Smooth muscle cell (in vitro differentiated cells): Measurements from ENCODE around the gene KCTD11. TPM values are rescaled to one million over a fixed set of nuclear protein-coding genes. Genes with fewer than 3 reads are reported as not detected.

Experiments
- DNase-seq: peaks from one replicate; lab custom pipeline; 2025; ENCODE audit not compliant: unreplicated experiment; lab: John Stamatoyannopoulos, UW
- H2AFZ ChIP-seq: fragments of 200-600 bp; sonication (generic); 2 replicates; pipeline ENCODE4 v1.6.0; 2016; ENCODE audit warnings: antibody characterized with exemption, low read depth, mild to moderate bottlenecking
- H3F3A ChIP-seq: fragments of 200-600 bp; sonication (generic); 2 replicates; pipeline ENCODE4 v1.6.0; 2017; ENCODE audit warnings: antibody characterized with exemption, low read depth
- H3K27ac ChIP-seq: fragments of 200-600 bp; sonication (generic); 2 replicates; pipeline ENCODE4 v1.5.1; 2016; ENCODE audit warnings: low read depth, mild to moderate bottlenecking
- H3K27me3 ChIP-seq: fragments of 200-600 bp; sonication (generic); 2 replicates; pipeline ENCODE4 v1.6.1; 2016; ENCODE audit warnings: low read depth, mild to moderate bottlenecking
- H3K36me3 ChIP-seq: fragments of 200-600 bp; sonication (generic); 2 replicates; pipeline ENCODE4 v1.5.1; 2016; ENCODE audit warnings: low read depth
- H3K4me1 ChIP-seq: fragments of 200-600 bp; sonication (generic); 2 replicates; pipeline ENCODE4 v1.5.1; 2016; ENCODE audit warnings: low read depth
- H3K4me2 ChIP-seq: fragments of 200-600 bp; sonication (generic); 2 replicates; pipeline ENCODE4 v1.6.0; 2016; ENCODE audit warnings: mild to moderate bottlenecking
- H3K4me3 ChIP-seq: fragments of 200-600 bp; sonication (generic); 2 replicates; pipeline ENCODE4 v1.5.1; 2016; ENCODE audit warnings: mild to moderate bottlenecking
- H3K79me2 ChIP-seq: fragments of 200-600 bp; sonication (generic); 2 replicates; pipeline ENCODE4 v1.6.0; 2016; ENCODE audit warnings: low read depth, mild to moderate bottlenecking
- H3K9ac ChIP-seq: fragments of 200-600 bp; sonication (generic); 2 replicates; pipeline ENCODE4 v1.6.0; 2016; ENCODE audit warnings: low read depth
- H3K9me3 ChIP-seq: fragments of 200-600 bp; sonication (generic); replicated peaks from 2 replicates; pipeline ENCODE4 v1.5.1; 2016; ENCODE audit warnings: low read depth
- H4K20me1 ChIP-seq: fragments of 200-600 bp; sonication (generic); 2 replicates; pipeline ENCODE4 v1.6.0; 2016; ENCODE audit warnings: low read depth
- WGBS: methylation state at CpG from one replicate; pipeline ENCODE4 v1.1.7; 2016; ENCODE audit warnings: low lambda C conversion rate; 5-methylcytosine and 5-hydroxymethylcytosine counted together
- polyA plus RNA-seq: library from polyadenylated mRNA; unstranded; fragments of >200 nt; fragmentation: Nextera tagmentation; extraction: Ambion mirVana; gene quantifications from 2 replicates; pipeline ENCODE4 v1.2.1, GENCODE V29; 2016
- total RNA-seq: library from RNA; depleted of rRNA; stranded (reverse); fragments of >200 nt; gene quantifications from 2 replicates; pipeline ENCODE4 v1.2.3, GENCODE V29; 2014
- TF ChIP-seq, protein P1 (sequence below): fragments of 200-600 bp; sonication (generic); IDR thresholded peaks from 2 replicates; pipeline ENCODE4 v1.5.1; 2017; ENCODE audit warnings: borderline replicate concordance, mild to moderate bottlenecking, antibody characterized with exemption; ENCODE audit not compliant: insufficient read depth, poor library complexity, severe bottlenecking

Gene KCTD11
- total and polyA plus RNA-seq, 2 experiments from 2014 or later, result 33.8 to 34.7 TPM

DNA sequence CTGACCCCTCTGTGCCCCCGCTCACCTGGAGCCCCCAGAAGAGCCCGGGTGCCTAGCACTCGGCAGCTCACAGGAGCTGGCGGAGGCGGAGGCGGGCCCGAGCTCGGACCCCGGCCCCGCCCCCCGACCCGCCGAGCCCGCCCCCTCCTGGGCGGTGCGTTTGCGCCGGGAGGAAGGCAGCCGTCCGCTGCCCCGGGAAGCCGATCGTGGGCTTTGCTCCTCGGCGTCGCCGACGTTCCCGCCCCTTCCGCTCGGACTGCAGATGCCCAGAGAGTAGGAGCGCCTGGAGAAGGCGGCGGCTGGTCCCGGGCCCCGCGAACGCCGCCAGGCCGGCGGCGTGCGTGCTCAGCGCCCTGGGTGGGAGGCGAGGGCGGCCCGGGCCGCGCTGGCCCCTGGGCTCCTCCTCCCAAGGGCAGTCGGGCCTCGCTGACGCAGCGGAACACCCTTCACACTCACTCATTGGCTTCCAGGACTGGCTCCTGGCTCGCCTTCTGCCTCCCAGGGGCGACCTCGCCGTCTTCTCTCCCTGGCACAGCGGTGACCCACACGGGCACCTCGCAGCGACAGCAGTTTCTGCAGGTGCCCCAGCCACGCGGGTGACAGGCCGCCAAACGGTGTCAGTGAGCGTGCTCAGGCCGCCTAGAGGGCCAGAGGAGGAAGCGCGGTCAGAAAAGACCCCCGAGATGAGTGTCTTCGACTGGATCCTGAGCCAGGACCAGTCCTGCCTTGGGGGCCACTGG lies 42.7 kb downstream of the KCTD11 start, which contains the start of gene PLSCR3:
TSS of gene PLSCR3 (minus strand) at position 74 of the 740 bp plus-strand sequence. CDS start 415 bp downstream, outside the sequence.
- TF ChIP-seq, protein P1, sequence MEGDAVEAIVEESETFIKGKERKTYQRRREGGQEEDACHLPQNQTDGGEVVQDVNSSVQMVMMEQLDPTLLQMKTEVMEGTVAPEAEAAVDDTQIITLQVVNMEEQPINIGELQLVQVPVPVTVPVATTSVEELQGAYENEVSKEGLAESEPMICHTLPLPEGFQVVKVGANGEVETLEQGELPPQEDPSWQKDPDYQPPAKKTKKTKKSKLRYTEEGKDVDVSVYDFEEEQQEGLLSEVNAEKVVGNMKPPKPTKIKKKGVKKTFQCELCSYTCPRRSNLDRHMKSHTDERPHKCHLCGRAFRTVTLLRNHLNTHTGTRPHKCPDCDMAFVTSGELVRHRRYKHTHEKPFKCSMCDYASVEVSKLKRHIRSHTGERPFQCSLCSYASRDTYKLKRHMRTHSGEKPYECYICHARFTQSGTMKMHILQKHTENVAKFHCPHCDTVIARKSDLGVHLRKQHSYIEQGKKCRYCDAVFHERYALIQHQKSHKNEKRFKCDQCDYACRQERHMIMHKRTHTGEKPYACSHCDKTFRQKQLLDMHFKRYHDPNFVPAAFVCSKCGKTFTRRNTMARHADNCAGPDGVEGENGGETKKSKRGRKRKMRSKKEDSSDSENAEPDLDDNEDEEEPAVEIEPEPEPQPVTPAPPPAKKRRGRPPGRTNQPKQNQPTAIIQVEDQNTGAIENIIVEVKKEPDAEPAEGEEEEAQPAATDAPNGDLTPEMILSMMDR, result peak; percentile 32

DNA sequence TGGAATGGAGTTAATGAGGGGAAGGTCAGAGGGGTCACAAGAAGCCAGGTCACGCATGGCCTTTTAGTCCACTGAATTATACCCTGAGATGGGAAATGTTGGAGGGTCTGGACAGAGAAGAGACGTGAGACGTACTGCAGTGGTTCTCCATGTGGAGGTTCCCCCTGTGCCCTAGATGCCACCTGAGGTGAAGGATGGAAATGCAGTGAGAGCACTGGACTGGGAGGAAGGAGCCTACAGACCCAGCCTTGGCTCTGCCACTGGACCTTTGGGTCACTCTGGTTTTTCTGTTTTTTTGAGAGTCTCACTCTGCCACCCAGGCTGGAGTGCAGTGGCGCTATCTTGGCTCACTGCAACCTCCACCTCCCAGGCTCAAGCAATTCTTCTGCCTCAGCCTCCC lies 44.2 kb downstream of the KCTD11 start:
- peaks cover 3% of the 10 kb centered on the region for H4K20me1 ChIP-seq
- H3F3A ChIP-seq, result peaks cover 4% of the 10 kb centered on the region
- TF ChIP-seq, protein P1, result no peak
- H3K9me3 ChIP-seq, result no peaks in the 10 kb centered on the region
- no peaks in the 10 kb centered on the region for H3K27me3 ChIP-seq
- no peak overlapping the region for H2AFZ ChIP-seq
- no peaks in the 10 kb centered on the region for H3K79me2 ChIP-seq
- WGBS, result 96% methylated on average over 4 of the region's 4 CpGs
- no peaks in the 10 kb centered on the region for H3K36me3 ChIP-seq
- no peak overlapping the region for H3K4me2 ChIP-seq
- H3K9ac ChIP-seq, result no peak overlapping the region
- peaks cover 9% of the 10 kb centered on the region for H3K4me1 ChIP-seq
- no peak overlapping the region for H3K4me3 ChIP-seq
- DNase-seq, result no peak
- H3K27ac ChIP-seq, result no peak overlapping the region

More for the DNA sequence above, 42.7 kb downstream of the KCTD11 start, which contains the start of gene PLSCR3:
- Histone ChIP-seq H3K4me3 (peak within 1 kb of the TSS; percentile 93), H3K9ac (peak within 1 kb of the TSS; percentile 90), H2AFZ (peak within 1 kb of the TSS; percentile 82), H3K79me2 (no peaks in the 10 kb centered on the region), H3F3A (peaks cover 4% of the 10 kb centered on the region), H3K27me3 (no peaks in the 10 kb centered on the region), H3K36me3 (no peaks in the 10 kb centered on the region), H3K4me2 (peak within 1 kb of the TSS; percentile 98), H3K27ac (peak within 1 kb of the TSS; percentile 77), H3K9me3 (no peaks in the 10 kb centered on the region), H4K20me1 (peaks cover 18% of the 10 kb centered on the region), H3K4me1 (peaks cover 9% of the 10 kb centered on the region)
- under 1% methylated on average over 27 of the region's 71 CpGs for WGBS
- DNase-seq, result peak; percentile 59

DNA sequence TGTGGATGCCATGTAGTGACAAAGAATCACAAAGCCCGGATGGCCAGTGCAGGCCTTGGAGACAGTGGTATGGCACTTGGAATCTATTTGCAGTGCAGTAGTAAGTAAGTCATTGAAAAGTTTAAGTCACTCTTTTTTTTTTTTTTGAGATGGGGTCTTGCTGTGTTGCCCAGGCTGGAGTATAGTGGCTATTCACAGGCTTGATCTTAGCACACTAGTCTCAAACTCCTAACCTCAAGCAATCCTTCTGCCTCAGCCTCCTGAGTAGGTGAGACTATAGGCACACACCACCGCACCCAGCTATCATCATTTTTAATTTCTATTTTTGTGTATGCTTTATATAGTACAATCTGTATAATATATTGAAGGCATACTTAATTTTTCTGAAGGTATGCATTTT lies 46.6 kb downstream of the KCTD11 start:
- Histone ChIP-seq H2AFZ (no peak overlapping the region), H3K4me2 (no peak overlapping the region), H3K79me2 (peaks cover 12% of the 10 kb centered on the region), H3K9me3 (no peaks in the 10 kb centered on the region), H3K27ac (no peak overlapping the region), H3K27me3 (no peaks in the 10 kb centered on the region), H3F3A (peaks cover 8% of the 10 kb centered on the region), H3K4me3 (no peak overlapping the region), H4K20me1 (no peaks in the 10 kb centered on the region), H3K9ac (no peak overlapping the region), H3K4me1 (peaks cover 13% of the 10 kb centered on the region), H3K36me3 (no peaks in the 10 kb centered on the region)
- TF ChIP-seq, protein P1, result no peak
- 89% methylated on average over 2 of the region's 2 CpGs for WGBS
- no peak for DNase-seq
